ENCODE measurements around the gene TSPYL6.

DNA sequence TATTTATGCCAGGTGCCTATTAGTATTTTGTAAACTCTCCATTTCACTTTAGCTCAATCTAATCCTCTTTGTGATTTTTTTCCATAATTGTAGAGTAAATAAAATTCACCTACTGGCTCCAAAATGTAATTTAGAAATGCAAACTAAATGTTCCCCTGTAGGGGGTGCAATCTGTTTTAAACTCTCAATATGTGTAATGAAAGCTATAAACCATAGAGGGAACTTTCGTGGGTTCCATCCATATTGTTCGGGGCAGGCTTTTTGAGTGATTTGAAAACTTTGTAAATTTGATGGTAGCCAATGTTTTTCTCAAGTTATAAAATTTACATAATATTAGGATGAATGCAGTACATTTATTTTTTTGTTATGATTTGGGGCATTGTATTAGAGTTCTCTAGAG lies 49.4 kb downstream of the TSPYL6 start:
- TF ChIP-seq EZH2phosphoT487 (IDR thresholded peaks at IDR 0.05; ENCODE audit: borderline replicate concordance, low read length) = no peak
- TF ChIP-seq, protein P1, sequence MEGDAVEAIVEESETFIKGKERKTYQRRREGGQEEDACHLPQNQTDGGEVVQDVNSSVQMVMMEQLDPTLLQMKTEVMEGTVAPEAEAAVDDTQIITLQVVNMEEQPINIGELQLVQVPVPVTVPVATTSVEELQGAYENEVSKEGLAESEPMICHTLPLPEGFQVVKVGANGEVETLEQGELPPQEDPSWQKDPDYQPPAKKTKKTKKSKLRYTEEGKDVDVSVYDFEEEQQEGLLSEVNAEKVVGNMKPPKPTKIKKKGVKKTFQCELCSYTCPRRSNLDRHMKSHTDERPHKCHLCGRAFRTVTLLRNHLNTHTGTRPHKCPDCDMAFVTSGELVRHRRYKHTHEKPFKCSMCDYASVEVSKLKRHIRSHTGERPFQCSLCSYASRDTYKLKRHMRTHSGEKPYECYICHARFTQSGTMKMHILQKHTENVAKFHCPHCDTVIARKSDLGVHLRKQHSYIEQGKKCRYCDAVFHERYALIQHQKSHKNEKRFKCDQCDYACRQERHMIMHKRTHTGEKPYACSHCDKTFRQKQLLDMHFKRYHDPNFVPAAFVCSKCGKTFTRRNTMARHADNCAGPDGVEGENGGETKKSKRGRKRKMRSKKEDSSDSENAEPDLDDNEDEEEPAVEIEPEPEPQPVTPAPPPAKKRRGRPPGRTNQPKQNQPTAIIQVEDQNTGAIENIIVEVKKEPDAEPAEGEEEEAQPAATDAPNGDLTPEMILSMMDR (IDR thresholded peaks at IDR 0.05; ENCODE audit: low read depth, low read length, poor library complexity, severe bottlenecking) = peak; percentile 76
